ENCODE measurements around the gene B4GALNT4.
"Not testable (repeated sequence)": the region's sequence is repeated elsewhere in the genome, so short reads cannot be mapped to it uniquely, and the experiment has no call there.

B4GALNT4 gene

DNA sequence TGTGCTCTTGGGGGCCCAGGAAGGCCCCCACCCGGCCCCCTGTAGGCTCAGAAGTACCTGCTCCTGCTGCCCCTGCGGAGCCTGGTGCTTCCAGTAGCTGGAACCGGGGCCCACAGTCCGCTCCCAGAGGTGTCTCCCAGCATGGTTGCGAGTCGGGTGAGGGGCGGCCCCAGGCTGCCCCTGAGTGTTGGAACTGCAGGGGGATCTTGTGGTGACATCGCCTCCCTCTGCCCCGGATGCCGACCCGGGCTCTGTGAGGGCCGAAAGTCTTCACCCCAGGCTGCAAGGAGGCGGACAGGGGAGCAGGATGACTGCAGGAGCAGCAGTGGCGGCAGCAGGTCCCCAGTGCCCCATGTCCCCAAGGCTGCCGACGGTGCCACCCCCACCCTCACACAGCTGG lies 15.2 kb downstream of the B4GALNT4 start:
- in situ Hi-C loops (cut with HindIII; ENCODE audit: low sequenced_read_pairs): no loop called here
- no peak for DNase-seq (ENCODE audit: low read depth)
- TF ChIP-seq, protein P1, sequence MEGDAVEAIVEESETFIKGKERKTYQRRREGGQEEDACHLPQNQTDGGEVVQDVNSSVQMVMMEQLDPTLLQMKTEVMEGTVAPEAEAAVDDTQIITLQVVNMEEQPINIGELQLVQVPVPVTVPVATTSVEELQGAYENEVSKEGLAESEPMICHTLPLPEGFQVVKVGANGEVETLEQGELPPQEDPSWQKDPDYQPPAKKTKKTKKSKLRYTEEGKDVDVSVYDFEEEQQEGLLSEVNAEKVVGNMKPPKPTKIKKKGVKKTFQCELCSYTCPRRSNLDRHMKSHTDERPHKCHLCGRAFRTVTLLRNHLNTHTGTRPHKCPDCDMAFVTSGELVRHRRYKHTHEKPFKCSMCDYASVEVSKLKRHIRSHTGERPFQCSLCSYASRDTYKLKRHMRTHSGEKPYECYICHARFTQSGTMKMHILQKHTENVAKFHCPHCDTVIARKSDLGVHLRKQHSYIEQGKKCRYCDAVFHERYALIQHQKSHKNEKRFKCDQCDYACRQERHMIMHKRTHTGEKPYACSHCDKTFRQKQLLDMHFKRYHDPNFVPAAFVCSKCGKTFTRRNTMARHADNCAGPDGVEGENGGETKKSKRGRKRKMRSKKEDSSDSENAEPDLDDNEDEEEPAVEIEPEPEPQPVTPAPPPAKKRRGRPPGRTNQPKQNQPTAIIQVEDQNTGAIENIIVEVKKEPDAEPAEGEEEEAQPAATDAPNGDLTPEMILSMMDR (IDR thresholded peaks at IDR 0.05; ENCODE audit: low read depth, low read length, missing control alignments): no peak
- H3K4me3 ChIP-seq (ENCODE audit: low read depth, low read length): no peak overlapping the region

DNA sequence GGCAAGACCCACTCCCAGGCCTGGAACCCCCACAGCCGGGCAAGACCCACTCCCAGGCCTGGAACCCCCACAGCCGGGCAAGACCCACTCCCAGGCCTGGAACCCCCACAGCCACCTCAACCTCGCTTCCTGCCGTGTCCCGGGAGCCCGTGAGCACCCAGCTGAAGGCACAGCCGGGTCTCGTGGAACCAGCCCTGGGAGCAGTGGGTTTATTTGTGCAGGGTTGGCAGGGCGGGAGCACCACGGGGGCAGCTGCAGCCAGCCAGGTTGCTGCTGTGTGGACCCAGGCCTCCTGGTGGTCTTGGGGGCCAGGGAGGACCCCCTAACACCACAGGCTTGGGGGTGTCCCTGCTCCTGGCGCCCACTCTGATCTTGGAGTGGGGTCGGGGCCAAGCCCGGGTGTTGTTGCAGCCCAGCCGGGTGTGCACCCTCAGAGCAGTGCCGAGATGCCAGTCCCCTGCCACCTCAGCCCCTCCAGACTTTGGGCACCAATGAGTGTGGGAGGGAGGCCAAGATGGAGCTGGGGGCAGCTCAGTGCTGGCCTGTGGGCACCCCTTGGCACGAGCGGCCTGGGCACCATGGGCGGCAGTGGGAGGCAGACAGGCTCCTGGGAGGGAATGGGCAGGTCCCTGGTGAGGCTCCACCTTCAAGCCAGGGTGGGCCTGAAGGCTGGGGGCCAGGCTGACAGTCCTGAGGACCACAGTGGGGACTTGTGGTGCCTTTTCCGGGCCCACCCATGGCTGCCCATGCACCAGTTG lies 16.5 kb downstream of the B4GALNT4 start:
- H3K4me3 ChIP-seq (ENCODE audit: low read depth, low read length): no peak overlapping the region
- no peak for DNase-seq (ENCODE audit: low read depth)
- TF ChIP-seq, protein P1 (IDR thresholded peaks at IDR 0.05; ENCODE audit: low read depth, low read length, missing control alignments): no peak
- in situ Hi-C loops (cut with HindIII; ENCODE audit: low sequenced_read_pairs): no loop called here

DNA sequence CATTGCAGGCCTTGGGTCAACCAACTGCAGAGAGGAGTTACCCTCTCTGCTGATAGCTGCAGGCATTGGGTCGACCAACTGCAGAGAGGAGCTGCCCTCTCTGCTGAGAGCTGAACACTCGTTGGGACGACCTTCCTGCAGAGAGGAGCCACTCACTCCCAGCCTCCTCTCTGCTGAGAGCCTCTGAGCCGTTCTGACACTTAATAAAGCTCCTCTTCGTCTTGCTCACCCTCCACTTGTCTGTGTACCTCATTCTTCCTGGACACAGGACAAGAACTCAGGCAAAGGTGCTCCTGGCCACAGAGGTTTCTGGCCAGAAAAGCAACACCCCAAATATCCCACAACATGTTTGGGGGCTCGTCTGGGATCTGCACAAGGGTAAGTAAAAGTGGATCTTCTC lies 17.2 kb downstream of the B4GALNT4 start:
- in situ Hi-C loops (cut with HindIII; ENCODE audit: low sequenced_read_pairs): no loop called here
- no peak overlapping the region for H3K4me3 ChIP-seq (ENCODE audit: low read depth, low read length)
- TF ChIP-seq, protein P1 (IDR thresholded peaks at IDR 0.05; ENCODE audit: low read depth, low read length, missing control alignments): no peak
- DNase-seq (ENCODE audit: low read depth): no peak

DNA sequence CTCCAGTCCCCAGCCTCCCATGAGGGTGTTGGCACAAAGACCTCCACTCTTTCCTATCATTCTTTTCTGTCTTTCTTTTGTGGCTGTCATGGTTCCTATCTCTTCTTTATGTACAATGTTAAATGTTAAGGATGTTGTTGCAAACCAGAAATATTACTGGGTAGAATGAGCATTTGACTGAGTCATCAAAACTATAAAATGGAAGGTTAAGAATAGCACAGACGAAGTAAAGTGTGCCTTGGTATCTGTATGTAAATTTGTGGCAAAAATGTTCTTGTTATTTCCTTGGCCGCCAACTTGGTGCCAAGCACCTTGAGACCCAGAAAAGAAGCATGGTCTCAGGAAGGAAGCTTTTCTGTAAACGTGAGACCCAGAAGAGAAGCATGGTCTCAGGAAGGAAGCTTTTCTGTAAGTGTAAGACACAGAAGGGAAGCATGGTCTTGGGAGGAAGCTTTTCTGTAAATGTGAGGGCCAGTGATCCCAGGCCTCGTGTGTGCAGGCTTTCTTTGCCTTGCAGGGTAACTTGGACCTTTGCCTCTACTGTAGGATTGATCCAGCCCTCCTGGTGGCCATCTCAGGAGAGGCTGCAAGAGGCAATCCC lies 18.0 kb downstream of the B4GALNT4 start:
- H3K4me3 ChIP-seq (ENCODE audit: low read depth, low read length): no peak overlapping the region
- DNase-seq (ENCODE audit: low read depth): no peak
- TF ChIP-seq, protein P1 (IDR thresholded peaks at IDR 0.05; ENCODE audit: low read depth, low read length, missing control alignments): no peak
- in situ Hi-C loops (cut with HindIII; ENCODE audit: low sequenced_read_pairs): no loop called here

DNA sequence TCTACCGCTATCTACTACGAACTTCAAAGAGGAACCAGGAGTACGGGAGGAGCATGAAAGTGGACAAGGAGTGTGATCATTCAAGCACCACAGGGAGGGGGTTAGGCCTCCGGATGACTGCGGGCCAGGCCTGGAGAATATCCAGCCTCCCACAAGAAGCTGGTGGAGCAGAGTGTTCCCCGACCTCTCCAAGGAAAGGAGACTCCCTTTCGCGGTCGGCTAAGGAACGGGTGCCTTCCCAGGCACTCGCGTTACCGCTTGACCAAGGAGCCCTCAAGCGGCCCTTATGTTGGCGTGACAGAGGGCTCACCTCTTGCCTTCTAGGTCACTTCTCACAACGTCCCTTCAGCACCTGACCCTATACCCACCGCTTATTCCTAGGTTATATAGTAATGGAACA lies 20.1 kb downstream of the B4GALNT4 start:
- H3K4me3 ChIP-seq (ENCODE audit: low read depth, low read length); in situ Hi-C loops (cut with HindIII; ENCODE audit: low sequenced_read_pairs); DNase-seq (ENCODE audit: low read depth): not testable (repeated sequence)

DNA sequence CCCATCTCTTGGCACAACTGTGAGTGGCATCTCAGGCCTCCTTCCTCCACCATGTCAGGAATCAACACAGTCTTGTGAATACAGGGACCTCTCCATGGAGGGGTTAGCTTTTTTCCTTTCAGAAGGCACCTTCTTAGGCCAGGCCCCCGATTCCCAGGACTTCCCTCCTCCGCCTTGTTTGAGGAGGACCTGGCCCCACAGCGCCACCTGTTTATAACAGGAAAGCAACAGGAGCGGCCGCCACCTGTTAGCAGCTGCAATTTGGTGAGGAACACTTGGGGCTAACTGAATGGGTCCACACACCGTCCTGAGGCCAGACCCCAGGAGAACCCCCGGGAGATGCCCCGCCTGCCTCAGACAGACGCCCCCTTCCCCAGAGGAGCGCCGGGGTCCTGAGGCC lies 20.9 kb downstream of the B4GALNT4 start:
- no peak for DNase-seq (ENCODE audit: low read depth)
- in situ Hi-C loops (cut with HindIII; ENCODE audit: low sequenced_read_pairs): no loop called here
- no peak overlapping the region for H3K4me3 ChIP-seq (ENCODE audit: low read depth, low read length)
- TF ChIP-seq, protein P1 (IDR thresholded peaks at IDR 0.05; ENCODE audit: low read depth, low read length, missing control alignments): no peak
